Tibial artery (tissue), 4 donors: ENCODE measurements around the gene UFC1.

Source experiments
- DNase-seq, 2 donors: peaks; one replicate each; pipeline ENCODE4 v3.0.0-alpha.2; 2019
- H3K27ac ChIP-seq, 2 donors: fragments of 200-600 bp; sonication (generic) in 1 of 2; 1 replicate in 1 of 2; 2 replicates in 1 of 2; pipeline ENCODE4 v1.5.1; 2018 to 2019; ENCODE audit warnings: mild to moderate bottlenecking in 1 of 2
- H3K27me3 ChIP-seq, 2 donors: fragments of 200-600 bp; sonication (generic) in 1 of 2; one replicate each; pipeline versions ENCODE4 v1.5.1 to v1.6.0; 2016 to 2019
- H3K36me3 ChIP-seq, 3 donors: fragments of 200-600 bp; sonication (generic) in 2 of 3; one replicate each; pipeline ENCODE4 v1.5.1; 2016 to 2019; ENCODE audit warnings: mild to moderate bottlenecking in 2 of 3
- H3K4me1 ChIP-seq, 4 donors: fragments of 200-600 bp; sonication (generic) in 2 of 4; 1 replicate in 3 of 4; 2 replicates in 1 of 4; pipeline ENCODE4 v1.5.1; 2016 to 2019
- H3K4me3 ChIP-seq, 2 donors: fragments of 200-600 bp; sonication (generic) in 1 of 2; 1 replicate in 1 of 2; 2 replicates in 1 of 2; pipeline ENCODE4 v1.5.1; 2018 to 2019; ENCODE audit warnings: mild to moderate bottlenecking in 2 of 2
- H3K9me3 ChIP-seq, 3 donors: fragments of 200-600 bp; sonication (generic) in 1 of 3; one replicate each; pipeline ENCODE4 v1.5.1; 2016 to 2019
- CTCF ChIP-seq, 2 experiments: fragments of 200-600 bp in 1 of 2; fragments of 450-650 bp in 1 of 2; IDR thresholded peaks; one replicate each; pipeline ENCODE4 v1.5.1; 2017 to 2019; ENCODE audit warnings: antibody characterized with exemption in 2 of 2, mild to moderate bottlenecking in 1 of 2, moderate library complexity in 1 of 2
- intact Hi-C: fragments of 100-400 bp; cut with DNase I; formaldehyde crosslinking; loops from one replicate; pipeline ENCODE4 v1.15.0; 2023; ENCODE audit warnings: low total_unique reads

UFC1 gene

GRCh38 chr1:161160671-161161145 is 6.9 kb downstream of the UFC1 start:
- Histone ChIP-seq H3K4me1 (peaks cover 0 to 41% (median 31%) of the 10 kb centered on the region in 4 donors), H3K36me3 (peaks cover 0 to 60% (median 22%) of the 10 kb centered on the region in 3 donors), H3K4me3 (peak overlapping the region in 1 of 2 donors; percentile 83), H3K27me3 (no peaks in the 10 kb centered on the region), H3K27ac (peak overlapping the region in 1 of 2 donors; percentile 95), H3K9me3 (no peaks in the 10 kb centered on the region)
- intact Hi-C loops = no loop called here
- DNase-seq = peak in 1 of 2 donors; percentile 63
- no peak for TF ChIP-seq CTCF (IDR thresholded peaks at IDR 0.05)

DNA sequence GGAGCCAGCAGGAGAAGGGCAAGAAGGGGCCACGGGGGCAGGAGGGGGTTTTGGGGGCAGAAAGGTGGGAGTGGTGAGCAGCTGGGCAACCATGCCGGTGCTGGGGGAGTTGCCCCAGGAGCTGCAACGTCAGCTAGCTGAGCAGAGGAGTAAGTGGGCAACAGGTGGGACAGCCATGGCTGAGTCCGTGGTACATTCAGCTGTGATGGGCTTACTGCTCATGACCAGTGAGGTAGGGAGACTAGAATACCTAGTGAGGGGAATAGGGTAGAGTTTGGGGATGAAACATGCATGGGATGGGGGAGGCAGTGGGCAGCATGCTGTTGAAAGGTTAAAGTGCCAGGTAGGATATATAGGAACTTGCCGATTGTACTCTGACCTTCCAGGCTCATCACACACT is 7.9 kb downstream of the UFC1 start:
- no peak overlapping the region for H3K27ac ChIP-seq
- DNase-seq = peak in 1 of 2 donors; percentile 45
- no peak for TF ChIP-seq CTCF (IDR thresholded peaks at IDR 0.05)
- no peak overlapping the region for H3K4me3 ChIP-seq
- peaks cover 0 to 43% (median 31%) of the 10 kb centered on the region in 4 donors for H3K4me1 ChIP-seq
- H3K27me3 ChIP-seq = no peaks in the 10 kb centered on the region
- H3K36me3 ChIP-seq = peaks cover 0 to 60% (median 21%) of the 10 kb centered on the region in 3 donors
- H3K9me3 ChIP-seq = no peaks in the 10 kb centered on the region
- intact Hi-C loops = no loop called here

- Histone ChIP-seq H3K4me1 (peaks cover 0 to 47% (median 34%) of the 10 kb centered on the region in 4 donors), H3K27me3 (no peaks in the 10 kb centered on the region), H3K9me3 (no peaks in the 10 kb centered on the region), H3K4me3 (no peak overlapping the region), H3K27ac (no peak overlapping the region), H3K36me3 (peaks cover 0 to 56% (median 17%) of the 10 kb centered on the region in 3 donors)
- TF ChIP-seq CTCF (IDR thresholded peaks at IDR 0.05) = no peak
- intact Hi-C loops = no loop called here
- peak in 1 of 2 donors; percentile 45 for DNase-seq
Observed at GRCh38 chr1:161162052-161162451, 8.3 kb downstream of the UFC1 start.

DNA sequence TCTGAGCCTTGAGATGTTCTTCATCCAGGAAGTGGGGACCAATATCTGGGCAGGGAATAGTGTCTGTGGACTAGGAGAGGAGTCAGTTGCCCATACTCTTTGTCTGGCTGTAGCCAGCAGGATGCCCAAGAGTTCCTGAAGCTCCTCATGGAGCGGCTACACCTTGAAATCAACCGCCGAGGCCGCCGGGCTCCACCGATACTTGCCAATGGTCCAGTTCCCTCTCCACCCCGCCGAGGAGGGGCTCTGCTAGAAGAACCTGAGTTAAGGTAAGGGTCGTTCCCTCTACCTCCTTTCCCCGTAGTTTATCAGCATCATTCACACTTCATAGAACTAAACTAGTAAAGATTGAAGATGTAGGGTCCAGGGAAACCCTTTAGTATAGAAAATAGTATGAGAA is 9.0 kb downstream of the UFC1 start:
- Histone ChIP-seq H3K27me3 (no peaks in the 10 kb centered on the region), H3K4me3 (no peak overlapping the region), H3K36me3 (peaks cover 0 to 48% (median 15%) of the 10 kb centered on the region in 3 donors), H3K9me3 (no peaks in the 10 kb centered on the region), H3K4me1 (peaks cover 0 to 51% (median 40%) of the 10 kb centered on the region in 4 donors), H3K27ac (no peak overlapping the region)
- DNase-seq = peak in 1 of 2 donors; percentile 60
- no peak for TF ChIP-seq CTCF (IDR thresholded peaks at IDR 0.05)
- intact Hi-C loops = no loop called here

GRCh38 chr1:161163793-161164192 is 10.0 kb downstream of the UFC1 start:
- peaks cover 0 to 49% (median 40%) of the 10 kb centered on the region in 4 donors for H3K4me1 ChIP-seq
- peaks cover 0 to 45% (median 15%) of the 10 kb centered on the region in 3 donors for H3K36me3 ChIP-seq
- no peaks in the 10 kb centered on the region for H3K9me3 ChIP-seq
- no peak for DNase-seq
- H3K27me3 ChIP-seq = no peaks in the 10 kb centered on the region
- H3K27ac ChIP-seq = no peak overlapping the region
- intact Hi-C loops = no loop called here
- TF ChIP-seq CTCF (IDR thresholded peaks at IDR 0.05) = no peak
- H3K4me3 ChIP-seq = no peak overlapping the region
